HG03457 (cell line): ENCODE data around the gene MTCL3.
"Not testable (repeated sequence)": the region's sequence is repeated elsewhere in the genome, so short reads cannot be mapped to it uniquely, and the experiment has no call there.

Source experiments
- ATAC-seq: cut with Tn5 transposase; IDR thresholded peaks from one replicate; pipeline ENCODE4 v1.9.1; 2021; ENCODE audit warnings: moderate number of reproducible peaks; ENCODE audit not compliant: unreplicated experiment

The MTCL3 gene

DNA sequence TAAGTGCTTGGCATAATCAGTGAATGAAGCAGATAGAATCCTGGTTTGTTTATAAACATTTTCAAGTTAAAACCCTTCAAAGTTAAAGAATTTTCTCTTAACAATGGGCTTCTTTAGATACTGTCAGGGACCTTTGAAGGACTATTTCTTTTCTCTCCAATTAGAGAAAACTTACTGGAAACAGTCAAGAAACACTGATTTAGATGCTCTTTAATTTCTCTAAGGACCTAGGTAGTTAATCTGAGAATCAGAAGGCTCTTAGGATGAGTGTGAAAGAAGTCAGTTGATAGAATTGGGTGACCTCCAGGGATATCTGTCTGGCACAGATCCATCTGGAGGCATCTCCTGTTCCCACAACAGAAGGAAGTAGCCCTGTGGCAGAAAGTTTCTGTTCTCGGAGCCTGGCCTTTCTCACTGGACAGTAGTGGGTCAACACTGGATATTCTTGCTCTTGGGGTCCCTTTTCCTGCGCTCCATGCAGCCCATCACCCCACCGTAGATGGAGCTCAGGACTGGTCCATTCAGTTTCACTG is 82.5 kb downstream of the MTCL3 start:
- ATAC-seq = no peak

GRCh38 chr6:127435626-127436220 is 83.4 kb downstream of the MTCL3 start:
- no peak for ATAC-seq

GRCh38 chr6:127434651-127435050 is 84.5 kb downstream of the MTCL3 start:
- no peak for ATAC-seq

DNA sequence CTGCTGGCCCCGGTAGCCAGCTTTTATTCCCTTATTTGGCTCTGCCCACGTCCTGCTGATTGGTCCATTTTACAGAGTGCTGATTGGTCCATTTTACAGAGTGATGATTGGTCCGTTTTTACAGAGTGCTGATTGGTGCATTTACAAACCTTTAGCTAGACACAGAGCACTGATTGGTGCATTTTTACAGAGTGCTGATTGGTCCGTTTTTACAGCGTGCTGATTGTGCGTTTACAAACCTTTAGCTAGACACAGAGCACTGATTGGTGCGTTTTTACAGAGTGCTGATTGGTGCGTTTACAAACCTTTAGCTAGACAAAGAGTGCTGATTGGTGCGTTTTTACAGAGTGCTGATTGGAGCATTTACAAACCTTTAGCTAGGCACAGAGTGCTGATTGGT is 90.6 kb downstream of the MTCL3 start:
- not testable (repeated sequence) for ATAC-seq

GRCh38 chr6:127423921-127424320 is 95.2 kb downstream of the MTCL3 start:
- no peak for ATAC-seq
